ENCODE results near the gene ARHGAP24. TPM values are rescaled to one million over a fixed set of nuclear protein-coding genes. Genes with fewer than 3 reads are reported as not detected.

Gene ARHGAP24
- total RNA-seq, 1 experiment from 2014 or later: 2.1 TPM

- TF ChIP-seq, protein P1, sequence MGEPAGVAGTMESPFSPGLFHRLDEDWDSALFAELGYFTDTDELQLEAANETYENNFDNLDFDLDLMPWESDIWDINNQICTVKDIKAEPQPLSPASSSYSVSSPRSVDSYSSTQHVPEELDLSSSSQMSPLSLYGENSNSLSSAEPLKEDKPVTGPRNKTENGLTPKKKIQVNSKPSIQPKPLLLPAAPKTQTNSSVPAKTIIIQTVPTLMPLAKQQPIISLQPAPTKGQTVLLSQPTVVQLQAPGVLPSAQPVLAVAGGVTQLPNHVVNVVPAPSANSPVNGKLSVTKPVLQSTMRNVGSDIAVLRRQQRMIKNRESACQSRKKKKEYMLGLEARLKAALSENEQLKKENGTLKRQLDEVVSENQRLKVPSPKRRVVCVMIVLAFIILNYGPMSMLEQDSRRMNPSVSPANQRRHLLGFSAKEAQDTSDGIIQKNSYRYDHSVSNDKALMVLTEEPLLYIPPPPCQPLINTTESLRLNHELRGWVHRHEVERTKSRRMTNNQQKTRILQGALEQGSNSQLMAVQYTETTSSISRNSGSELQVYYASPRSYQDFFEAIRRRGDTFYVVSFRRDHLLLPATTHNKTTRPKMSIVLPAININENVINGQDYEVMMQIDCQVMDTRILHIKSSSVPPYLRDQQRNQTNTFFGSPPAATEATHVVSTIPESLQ (CRISPR knock-in tag; IDR thresholded peaks at IDR 0.05): no peak
- TF ChIP-seq ZNF232 (CRISPR knock-in tag; IDR thresholded peaks at IDR 0.05): no peak
- no peak for TF ChIP-seq SOX15 (CRISPR knock-in tag; IDR thresholded peaks at IDR 0.05)
- no peak for TF ChIP-seq PRRX2 (CRISPR knock-in tag; IDR thresholded peaks at IDR 0.05)
Observed at GRCh38 chr4:85514117-85514516, 39.2 kb downstream of the ARHGAP24 start (continued).

DNA sequence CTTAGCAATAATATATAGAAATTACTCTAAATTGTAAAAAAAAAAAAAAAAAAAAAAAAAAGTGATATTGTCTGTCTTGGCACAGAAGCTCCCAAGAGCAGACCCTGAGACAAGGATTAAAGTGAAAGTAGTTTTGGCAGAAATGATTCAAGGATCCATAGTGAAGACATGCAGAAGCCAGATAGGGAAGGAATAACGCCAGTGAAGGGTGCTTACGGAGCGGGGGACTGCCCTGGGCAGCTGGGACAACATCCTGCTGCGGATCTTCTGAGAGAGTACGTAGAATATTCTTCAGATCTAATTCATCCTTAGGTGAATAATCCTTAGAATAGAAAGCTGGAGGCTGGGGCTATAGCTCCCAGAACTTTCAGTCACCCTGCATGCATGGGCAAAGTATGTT, 39.8 kb downstream of the ARHGAP24 start:
- Mint-ChIP-seq H3K4me3 (no peak overlapping the region), H3K4me1 (0 out of 2 replicates have a peak, but pooled peaks cover 8% of the 10 kb centered on the region), H3K27me3 (ENCODE audit: low read depth) (no peaks in the 10 kb centered on the region), H3K36me3 (no peaks in the 10 kb centered on the region), H3K9me3 (no peaks in the 10 kb centered on the region), H3K27ac (no peak overlapping the region)
- DNase-seq (ENCODE audit: low spot score) (no peak), ATAC-seq (no peak)
- CTCF ChIA-PET: no interaction called here
- no peak for TF ChIP-seq CBFB (CRISPR knock-in tag; IDR thresholded peaks at IDR 0.05; ENCODE audit: low read depth)
- no peak for TF ChIP-seq ELF4 (CRISPR knock-in tag; IDR thresholded peaks at IDR 0.05; ENCODE audit: low read depth)
- no peak for TF ChIP-seq FOXP1 (CRISPR knock-in tag; IDR thresholded peaks at IDR 0.05; ENCODE audit: borderline replicate concordance)
- no peak for TF ChIP-seq USF1 (CRISPR knock-in tag; IDR thresholded peaks at IDR 0.05)
- no peak for TF ChIP-seq EMX1 (CRISPR knock-in tag; IDR thresholded peaks at IDR 0.05)
- TF ChIP-seq, protein P2, sequence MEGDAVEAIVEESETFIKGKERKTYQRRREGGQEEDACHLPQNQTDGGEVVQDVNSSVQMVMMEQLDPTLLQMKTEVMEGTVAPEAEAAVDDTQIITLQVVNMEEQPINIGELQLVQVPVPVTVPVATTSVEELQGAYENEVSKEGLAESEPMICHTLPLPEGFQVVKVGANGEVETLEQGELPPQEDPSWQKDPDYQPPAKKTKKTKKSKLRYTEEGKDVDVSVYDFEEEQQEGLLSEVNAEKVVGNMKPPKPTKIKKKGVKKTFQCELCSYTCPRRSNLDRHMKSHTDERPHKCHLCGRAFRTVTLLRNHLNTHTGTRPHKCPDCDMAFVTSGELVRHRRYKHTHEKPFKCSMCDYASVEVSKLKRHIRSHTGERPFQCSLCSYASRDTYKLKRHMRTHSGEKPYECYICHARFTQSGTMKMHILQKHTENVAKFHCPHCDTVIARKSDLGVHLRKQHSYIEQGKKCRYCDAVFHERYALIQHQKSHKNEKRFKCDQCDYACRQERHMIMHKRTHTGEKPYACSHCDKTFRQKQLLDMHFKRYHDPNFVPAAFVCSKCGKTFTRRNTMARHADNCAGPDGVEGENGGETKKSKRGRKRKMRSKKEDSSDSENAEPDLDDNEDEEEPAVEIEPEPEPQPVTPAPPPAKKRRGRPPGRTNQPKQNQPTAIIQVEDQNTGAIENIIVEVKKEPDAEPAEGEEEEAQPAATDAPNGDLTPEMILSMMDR (IDR thresholded peaks at IDR 0.05): no peak
- TF ChIP-seq IRF2 (CRISPR knock-in tag; IDR thresholded peaks at IDR 0.05; ENCODE audit: borderline replicate concordance, low read depth): no peak
- TF ChIP-seq, protein P3, sequence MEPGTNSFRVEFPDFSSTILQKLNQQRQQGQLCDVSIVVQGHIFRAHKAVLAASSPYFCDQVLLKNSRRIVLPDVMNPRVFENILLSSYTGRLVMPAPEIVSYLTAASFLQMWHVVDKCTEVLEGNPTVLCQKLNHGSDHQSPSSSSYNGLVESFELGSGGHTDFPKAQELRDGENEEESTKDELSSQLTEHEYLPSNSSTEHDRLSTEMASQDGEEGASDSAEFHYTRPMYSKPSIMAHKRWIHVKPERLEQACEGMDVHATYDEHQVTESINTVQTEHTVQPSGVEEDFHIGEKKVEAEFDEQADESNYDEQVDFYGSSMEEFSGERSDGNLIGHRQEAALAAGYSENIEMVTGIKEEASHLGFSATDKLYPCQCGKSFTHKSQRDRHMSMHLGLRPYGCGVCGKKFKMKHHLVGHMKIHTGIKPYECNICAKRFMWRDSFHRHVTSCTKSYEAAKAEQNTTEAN (CRISPR knock-in tag; IDR thresholded peaks at IDR 0.05): no peak
- TF ChIP-seq, protein P4, sequence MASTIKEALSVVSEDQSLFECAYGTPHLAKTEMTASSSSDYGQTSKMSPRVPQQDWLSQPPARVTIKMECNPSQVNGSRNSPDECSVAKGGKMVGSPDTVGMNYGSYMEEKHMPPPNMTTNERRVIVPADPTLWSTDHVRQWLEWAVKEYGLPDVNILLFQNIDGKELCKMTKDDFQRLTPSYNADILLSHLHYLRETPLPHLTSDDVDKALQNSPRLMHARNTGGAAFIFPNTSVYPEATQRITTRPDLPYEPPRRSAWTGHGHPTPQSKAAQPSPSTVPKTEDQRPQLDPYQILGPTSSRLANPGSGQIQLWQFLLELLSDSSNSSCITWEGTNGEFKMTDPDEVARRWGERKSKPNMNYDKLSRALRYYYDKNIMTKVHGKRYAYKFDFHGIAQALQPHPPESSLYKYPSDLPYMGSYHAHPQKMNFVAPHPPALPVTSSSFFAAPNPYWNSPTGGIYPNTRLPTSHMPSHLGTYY (CRISPR knock-in tag; IDR thresholded peaks at IDR 0.05): no peak
- TF ChIP-seq FOXJ3 (CRISPR knock-in tag; IDR thresholded peaks at IDR 0.05; ENCODE audit: borderline replicate concordance): no peak
- no peak for TF ChIP-seq TP53 (CRISPR knock-in tag; IDR thresholded peaks at IDR 0.05)
- no peak for TF ChIP-seq GTF2I (CRISPR knock-in tag; conservative IDR thresholded peaks at IDR 0.05)
- TF ChIP-seq AR (CRISPR knock-in tag; IDR thresholded peaks at IDR 0.05): no peak
- TF ChIP-seq CREB1 (CRISPR knock-in tag; IDR thresholded peaks at IDR 0.05): no peak
- no peak for TF ChIP-seq ZNF416 (CRISPR knock-in tag; IDR thresholded peaks at IDR 0.05)
- TF ChIP-seq, protein P5, sequence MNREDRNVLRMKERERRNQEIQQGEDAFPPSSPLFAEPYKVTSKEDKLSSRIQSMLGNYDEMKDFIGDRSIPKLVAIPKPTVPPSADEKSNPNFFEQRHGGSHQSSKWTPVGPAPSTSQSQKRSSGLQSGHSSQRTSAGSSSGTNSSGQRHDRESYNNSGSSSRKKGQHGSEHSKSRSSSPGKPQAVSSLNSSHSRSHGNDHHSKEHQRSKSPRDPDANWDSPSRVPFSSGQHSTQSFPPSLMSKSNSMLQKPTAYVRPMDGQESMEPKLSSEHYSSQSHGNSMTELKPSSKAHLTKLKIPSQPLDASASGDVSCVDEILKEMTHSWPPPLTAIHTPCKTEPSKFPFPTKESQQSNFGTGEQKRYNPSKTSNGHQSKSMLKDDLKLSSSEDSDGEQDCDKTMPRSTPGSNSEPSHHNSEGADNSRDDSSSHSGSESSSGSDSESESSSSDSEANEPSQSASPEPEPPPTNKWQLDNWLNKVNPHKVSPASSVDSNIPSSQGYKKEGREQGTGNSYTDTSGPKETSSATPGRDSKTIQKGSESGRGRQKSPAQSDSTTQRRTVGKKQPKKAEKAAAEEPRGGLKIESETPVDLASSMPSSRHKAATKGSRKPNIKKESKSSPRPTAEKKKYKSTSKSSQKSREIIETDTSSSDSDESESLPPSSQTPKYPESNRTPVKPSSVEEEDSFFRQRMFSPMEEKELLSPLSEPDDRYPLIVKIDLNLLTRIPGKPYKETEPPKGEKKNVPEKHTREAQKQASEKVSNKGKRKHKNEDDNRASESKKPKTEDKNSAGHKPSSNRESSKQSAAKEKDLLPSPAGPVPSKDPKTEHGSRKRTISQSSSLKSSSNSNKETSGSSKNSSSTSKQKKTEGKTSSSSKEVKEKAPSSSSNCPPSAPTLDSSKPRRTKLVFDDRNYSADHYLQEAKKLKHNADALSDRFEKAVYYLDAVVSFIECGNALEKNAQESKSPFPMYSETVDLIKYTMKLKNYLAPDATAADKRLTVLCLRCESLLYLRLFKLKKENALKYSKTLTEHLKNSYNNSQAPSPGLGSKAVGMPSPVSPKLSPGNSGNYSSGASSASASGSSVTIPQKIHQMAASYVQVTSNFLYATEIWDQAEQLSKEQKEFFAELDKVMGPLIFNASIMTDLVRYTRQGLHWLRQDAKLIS (CRISPR knock-in tag; IDR thresholded peaks at IDR 0.05; ENCODE audit: borderline replicate concordance): no peak
- TF ChIP-seq NR2C2 (CRISPR knock-in tag; IDR thresholded peaks at IDR 0.05): no peak
- POLR2A ChIA-PET: no interaction called here
